GM21526 (cell line): ENCODE results near the gene CHN1.

ENCODE experiments used
- ATAC-seq: cut with Tn5 transposase; IDR thresholded peaks from one replicate; pipeline ENCODE4 v1.9.1; 2021; ENCODE audit warnings: moderate library complexity; ENCODE audit not compliant: unreplicated experiment, low FRiP score

The CHN1 gene

GRCh38 chr2:174836377-174836994 lies 168.7 kb downstream of the CHN1 start:
- ATAC-seq = no peak

DNA sequence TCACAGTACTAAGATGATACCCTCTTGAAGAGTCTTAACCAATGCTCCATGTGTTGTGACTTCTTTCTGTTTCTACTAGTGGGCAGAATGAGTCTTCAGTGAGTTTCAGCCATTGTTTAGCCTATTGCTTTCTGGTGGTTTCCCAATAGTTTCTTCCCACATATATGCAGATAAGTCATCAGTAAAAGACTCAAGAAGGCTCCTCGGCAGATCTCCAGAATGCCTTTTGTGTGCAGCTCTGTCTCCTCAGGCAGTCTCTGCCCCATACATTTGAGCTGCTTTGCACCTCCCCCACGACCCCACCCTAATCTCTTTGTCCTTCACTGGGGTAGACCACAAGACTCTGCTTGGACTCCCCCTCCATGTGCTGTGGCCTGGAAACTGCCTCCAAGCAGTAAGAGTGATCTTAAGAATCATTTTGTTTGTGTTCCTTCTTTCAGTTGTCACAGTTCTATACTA lies 169.4 kb downstream of the CHN1 start:
- no peak for ATAC-seq

DNA sequence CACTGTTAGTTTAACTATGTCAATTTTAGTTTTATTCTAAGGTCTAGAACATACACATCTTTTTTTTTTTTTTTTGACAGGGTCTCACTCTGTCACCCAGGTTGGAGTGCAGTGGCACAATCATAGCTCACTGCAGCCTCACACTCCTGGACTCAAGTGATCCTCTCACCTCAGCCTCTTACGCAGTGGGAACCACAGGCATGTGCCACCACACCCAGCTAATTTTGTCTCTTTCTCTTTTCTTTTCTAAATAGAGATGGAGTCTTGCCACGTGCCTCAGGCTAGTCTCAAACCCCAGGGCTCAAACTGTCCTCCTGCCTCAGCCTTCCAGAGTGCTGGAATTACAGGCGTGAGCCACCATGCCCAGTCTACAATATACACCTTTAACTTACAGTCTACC lies 171.4 kb downstream of the CHN1 start:
- ATAC-seq = no peak

DNA sequence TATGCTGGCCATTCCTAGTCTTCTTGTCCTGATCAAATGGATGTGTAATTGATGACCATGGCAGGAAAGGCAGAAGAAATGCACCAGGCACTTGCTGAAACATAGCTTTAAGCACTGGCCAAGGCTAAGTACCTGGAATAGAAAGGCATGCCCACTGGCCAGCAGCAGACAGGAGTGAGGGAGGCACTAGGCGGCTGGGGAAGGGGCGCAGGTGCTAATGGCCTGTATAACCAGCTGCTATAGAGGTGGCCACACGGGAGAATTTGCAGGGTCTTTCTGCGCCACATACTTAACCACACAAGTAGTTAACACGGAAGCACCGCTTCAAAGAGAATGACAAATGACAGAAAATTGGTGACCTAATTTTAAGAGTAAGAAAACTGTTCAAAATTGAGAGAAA lies 174.6 kb downstream of the CHN1 start:
- no peak for ATAC-seq

DNA sequence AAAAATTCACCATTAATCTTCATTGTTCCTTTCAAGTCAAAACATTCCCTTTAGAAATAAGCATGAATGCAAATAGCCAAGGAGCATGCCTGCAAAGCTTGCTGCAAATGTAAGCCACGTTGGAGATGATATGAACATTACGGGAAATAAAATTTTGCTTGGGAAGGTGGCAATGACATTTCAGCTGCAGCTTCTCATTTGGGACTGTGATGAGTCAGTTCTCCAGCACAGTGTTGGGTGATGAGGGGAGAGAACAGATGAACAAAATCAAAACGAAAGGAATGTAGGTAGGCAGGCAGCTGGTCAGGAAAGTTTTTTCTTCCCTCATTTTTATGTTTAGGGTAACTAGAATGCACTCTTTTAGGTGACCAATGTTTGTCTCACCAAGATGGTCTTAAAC lies 175.6 kb downstream of the CHN1 start:
- ATAC-seq = no peak

DNA sequence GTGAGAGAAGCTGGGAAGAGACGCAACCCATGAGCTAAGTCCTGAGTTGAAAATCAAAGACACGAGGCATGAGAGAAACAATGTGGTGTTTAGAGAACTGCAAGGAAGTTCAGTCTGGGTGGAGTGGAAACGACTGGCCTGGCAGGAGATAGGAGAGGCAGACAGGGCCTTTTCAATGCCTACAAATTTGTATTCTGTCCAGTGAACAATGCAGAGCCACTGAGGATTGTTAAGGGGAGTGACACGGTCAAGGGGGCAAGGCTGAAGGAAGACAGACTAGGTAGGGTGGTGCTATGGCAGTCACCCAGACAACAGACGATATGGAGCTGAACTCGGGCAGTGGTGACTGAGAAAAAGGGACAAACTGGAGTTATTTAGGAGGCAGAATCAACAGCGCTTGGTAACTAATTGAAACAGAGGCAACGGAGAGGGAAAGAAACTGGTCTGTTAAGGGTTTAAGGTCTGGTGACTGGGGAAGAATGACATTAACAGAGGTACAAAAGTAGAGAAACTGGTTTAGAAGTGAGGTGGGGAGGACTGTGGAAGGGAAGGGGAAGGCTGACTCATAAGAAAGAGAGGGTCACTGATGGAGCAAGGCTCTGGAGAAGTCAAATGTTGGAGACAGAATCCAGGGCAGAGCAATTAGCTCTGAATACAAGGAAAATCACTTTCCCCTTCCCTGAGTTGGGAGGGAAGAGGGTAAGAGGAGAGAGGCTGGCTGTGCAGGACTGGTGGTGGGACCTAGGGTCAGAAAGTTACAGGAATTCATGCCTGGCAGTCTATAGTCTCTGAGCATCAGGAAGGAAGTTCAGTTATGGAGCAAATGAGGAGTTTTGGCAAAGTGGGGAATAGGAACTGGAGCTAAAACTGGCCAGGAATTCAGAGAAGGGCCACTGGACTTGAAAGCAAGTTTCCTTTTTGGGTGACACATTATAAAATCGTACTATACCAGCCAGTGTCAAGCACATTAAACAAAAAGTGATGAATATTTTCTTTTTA lies 177.5 kb downstream of the CHN1 start:
- ATAC-seq = no peak

- no peak for ATAC-seq
Measured at GRCh38 chr2:174826051-174826450, 179.1 kb downstream of the CHN1 start.

GRCh38 chr2:174824068-174824467 lies 181.1 kb downstream of the CHN1 start:
- ATAC-seq = no peak

DNA sequence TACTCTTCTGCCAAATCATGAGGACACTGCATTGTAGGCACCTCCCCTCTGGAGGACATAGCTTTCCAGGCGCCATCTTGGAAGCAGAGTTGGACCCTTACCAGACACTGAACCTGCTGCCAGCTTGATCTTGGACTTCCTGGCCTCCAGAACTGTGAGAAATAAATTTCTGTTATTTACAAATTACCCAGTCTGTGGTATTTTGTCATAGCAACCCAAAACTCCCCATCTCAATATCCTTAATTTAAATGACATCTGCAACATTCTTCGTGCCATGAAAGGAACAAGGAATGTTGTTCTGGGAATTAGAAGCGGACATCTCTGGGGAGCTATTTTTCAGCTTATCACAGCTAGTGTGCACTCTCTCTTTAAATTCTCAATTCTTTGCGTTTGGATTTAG lies 183.6 kb downstream of the CHN1 start:
- no peak for ATAC-seq

DNA sequence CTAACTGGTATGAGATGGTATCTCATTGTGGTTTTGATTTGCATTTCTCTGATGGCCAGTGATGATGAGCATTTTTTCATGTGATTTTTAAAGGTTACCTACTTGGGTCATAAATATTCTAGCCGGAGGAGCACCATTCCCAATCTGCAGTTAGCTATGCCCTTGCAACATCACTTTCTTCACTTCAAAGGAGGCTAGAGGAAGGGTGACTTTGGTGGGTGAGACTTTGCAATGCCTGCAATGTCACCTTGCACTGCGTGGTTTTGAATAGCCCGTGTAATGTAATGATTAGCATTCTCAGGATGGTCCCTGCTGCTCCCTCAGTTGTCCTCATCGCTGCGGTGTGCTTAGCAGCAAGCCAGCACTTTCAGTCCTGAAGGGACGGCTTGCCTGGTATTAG lies 184.8 kb downstream of the CHN1 start:
- ATAC-seq = no peak

- ATAC-seq = no peak
Measured at GRCh38 chr2:174815526-174815925, 189.7 kb downstream of the CHN1 start.

DNA sequence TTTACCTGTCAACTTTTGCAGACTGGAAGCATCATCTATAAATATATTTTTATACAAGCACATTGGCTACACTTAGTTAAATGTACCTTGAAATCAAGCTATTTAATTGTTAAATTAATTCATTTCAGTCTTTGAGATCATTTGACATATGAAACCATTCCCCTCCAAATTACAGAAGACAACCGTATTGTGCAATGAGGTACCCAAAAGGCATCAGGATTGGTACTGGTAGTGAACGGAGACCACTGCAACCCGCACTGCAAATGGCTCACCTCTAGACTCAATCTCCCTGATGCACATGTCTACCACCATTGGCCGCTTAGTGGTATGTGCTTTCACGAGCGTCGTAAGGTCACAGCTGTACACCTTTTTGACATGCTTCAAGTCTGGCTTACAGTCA lies 193.1 kb downstream of the CHN1 start:
- ATAC-seq = no peak

- ATAC-seq = no peak
Measured at GRCh38 chr2:174807931-174808330, 197.2 kb downstream of the CHN1 start.

- no peak for ATAC-seq
Measured at GRCh38 chr2:174805803-174806202, 199.4 kb downstream of the CHN1 start.

DNA sequence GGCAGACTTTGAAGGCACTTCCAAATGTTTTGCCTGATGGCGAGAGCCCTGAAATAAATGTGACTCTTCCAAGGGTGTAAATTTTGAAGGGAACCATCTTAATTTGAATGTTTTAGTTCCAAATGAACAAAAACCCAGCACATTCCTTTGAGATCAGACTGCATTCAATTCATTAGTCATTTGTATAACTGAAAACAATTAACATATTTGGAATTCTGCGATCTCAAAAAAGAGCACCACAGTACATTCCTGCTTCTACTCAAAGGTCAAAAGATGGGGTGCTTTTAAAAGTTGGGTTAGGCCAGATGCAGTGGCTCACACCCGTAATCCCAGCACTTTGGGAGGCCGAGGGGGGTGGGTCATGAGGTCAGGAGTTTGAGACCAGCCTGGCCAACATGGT lies 202.7 kb downstream of the CHN1 start:
- ATAC-seq = no peak

DNA sequence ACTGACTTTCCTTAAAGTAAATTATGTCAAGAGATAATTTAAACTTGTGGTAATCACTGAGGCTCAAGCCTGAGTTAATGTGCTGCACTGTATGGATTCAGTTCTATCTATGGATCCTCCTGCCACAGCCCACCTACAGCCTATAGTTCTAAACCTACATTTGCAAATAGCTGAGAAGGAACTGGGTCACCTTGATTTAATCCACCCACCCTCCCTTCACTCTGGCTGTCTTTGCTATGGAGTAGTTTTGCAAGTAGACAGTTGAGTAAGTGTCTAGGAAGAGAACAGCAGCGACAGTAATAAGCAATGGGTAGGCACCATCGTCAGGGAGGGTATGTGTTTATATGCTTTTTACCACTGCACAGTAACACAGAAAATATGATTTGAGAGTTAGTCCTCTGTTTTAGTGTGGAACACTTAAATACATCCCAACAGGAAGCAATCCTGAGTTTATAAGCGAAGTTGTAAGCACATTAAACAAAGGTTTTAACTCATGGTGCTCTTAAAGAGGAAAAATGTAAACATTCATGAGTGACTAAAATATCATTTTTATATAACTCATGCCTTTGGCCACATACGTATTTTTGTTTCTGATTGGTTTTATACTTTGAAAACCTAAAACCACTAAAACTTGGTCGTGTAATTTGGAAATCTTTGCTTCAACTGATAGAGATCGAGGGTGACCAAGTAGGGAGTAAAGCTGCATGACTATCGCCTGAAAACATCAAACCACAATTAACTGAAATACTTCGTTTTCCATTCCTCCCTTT lies 204.6 kb downstream of the CHN1 start:
- no peak for ATAC-seq

DNA sequence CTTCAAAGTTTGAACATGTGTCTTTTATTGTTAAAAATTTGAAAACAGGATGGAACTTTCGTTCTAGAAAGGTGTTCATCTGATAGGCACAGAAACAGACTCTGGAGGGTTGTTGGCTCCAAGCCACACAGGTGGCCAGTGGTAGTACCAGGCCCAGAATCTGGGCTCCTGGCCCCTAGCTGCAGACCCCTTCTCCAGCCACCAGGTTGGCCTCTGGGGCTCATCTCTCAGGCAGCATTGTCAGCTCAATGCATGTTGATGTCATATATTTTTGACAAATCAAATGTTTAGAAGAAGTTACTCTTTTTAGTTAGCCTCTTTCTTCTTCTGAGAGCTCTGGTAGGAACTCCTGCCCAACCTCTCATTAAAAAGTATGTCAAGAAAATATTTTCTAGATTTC lies 206.4 kb downstream of the CHN1 start:
- ATAC-seq = no peak

- no peak for ATAC-seq
Measured at GRCh38 chr2:174797781-174798276, 207.4 kb downstream of the CHN1 start.

- ATAC-seq = no peak
Measured at GRCh38 chr2:174796319-174796771, 208.8 kb downstream of the CHN1 start.

DNA sequence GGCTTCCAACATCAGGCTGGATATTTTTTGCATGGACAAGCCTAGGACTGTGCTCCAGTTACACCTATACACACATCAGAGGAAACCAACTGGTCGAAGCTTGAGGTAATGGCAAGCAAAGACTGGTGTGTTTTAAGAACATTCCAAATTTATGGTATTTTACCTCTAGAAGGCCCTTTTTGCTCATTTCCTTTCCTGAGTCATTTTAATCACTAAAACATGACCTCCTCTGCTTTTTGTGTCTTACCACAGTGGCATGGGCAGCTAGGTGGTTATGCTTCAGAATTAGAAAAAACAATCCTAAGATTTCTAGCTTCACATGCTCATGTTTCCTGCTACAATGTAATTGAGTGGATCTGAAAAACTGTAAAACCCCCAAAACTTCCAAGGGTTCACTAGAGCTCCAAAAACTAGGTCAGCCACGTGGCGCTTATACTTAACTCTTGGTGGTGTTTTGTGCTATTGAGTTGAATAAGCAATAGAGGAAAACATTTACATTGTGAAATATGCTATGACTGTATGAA lies 210.3 kb downstream of the CHN1 start:
- ATAC-seq = no peak
